Omental fat pad (tissue), 4 donors: Measurements from ENCODE around the gene MSI1. TPM values are rescaled to one million over a fixed set of nuclear protein-coding genes. Genes with fewer than 3 reads are reported as not detected.

Experiments used
- ATAC-seq: fragments of 150-250 bp; one replicate; pipeline ENCODE4 v1.9.1; 2016; ENCODE audit warnings: mild to moderate bottlenecking, moderate library complexity; ENCODE audit not compliant: low FRiP score
- DNase-seq: peaks from one replicate; pipeline ENCODE4 v3.0.0-alpha.2; 2019; ENCODE audit warnings: low spot score
- CTCF ChIP-seq, 3 donors: fragments of 450-650 bp; IDR thresholded peaks; one replicate each; pipeline ENCODE4 v1.5.1; 2016 to 2017; ENCODE audit warnings: antibody characterized with exemption in 3 of 3, mild to moderate bottlenecking in 3 of 3, moderate library complexity in 2 of 3
- total RNA-seq, 4 donors: library from RNA; depleted of rRNA; stranded (reverse); fragments of >200 nt; gene quantifications; one replicate each; pipeline ENCODE4 v1.1.0, GENCODE V29; 2016

MSI1 gene
- total RNA-seq, 4 donors from 2014 or later: 0.13 to 2.0 (median 0.37) TPM; not detected in 1

DNA sequence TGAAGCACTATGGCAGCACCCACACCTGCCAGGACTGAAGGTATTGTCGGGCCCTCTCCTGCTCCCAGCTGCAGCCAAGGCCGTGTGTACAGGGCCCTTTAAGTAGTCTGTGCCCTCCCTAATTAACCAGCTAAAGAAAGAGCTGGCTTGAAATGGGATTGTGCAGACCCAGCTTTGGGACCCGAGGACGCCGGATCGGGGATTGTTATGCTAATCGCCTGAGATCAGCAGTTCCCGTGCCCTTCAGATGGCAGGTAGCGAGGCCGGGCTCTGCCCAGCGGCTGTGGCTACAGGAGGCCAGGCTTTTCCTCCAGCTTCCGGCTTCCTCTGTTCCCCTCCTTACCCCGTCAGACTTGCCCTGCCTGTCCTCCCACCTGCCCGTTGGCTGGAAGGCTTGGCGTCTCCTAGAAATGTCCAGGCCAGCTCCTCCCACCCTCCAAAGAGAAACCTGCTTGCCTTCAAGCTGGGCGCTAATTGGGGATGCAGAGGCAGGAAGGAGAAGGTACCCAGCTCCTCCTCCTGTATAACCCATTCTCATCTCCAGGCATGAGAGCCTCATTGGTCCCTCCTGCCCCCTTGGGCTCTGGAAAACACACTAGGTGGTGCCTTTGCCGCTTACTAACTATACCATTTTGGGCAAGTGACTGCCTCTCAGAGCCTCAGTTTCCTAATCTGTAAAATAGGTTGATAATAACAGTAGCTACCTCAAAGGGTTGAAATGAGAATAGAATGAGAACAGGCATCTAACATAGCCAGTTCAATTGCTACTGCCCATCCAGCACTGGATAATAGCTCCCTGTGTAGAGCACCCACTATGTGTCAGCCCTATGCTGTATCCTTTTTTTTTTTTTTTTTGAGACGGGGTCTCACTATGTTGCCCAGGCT lies 25.8 kb upstream of the MSI1 start:
- TF ChIP-seq CTCF (IDR thresholded peaks at IDR 0.05): no peak
- no peak for DNase-seq
- ATAC-seq: peak; percentile 77

DNA sequence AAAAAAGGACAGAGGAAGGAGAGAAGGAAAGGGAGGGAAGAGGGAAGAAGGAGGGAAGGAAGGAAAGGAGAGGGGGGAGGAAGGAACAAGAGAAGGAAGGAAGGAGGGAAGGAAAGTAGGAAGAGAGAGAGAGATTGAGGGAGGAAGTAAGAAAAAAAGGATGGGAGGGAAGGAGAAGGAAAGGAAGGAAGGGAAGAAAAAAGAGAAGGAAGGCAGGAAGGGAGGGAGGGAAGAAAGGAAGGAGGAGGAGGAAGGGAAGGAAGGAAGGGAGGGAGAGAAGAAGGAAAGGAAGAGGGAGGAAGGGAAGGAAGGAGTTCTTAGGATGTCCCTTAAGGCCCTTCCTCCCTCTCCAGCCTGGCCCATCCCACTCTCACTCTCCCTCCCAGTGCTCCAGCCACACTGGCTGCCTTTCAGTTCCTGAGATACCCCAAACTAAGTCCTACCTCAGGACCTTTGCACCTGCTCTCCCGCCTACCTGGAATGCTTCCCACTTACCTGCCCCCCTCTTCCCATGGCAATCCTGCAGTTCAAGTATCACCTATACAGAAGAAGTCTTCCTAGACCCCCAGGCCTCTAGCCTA lies 21.7 kb upstream of the MSI1 start:
- ATAC-seq (no peak), DNase-seq (no peak)
- TF ChIP-seq CTCF (IDR thresholded peaks at IDR 0.05): no peak

GRCh38 chr12:120388691-120389481 lies 19.9 kb upstream of the MSI1 start:
- TF ChIP-seq CTCF (IDR thresholded peaks at IDR 0.05): no peak
- DNase-seq: no peak
- ATAC-seq: no peak

GRCh38 chr12:120381752-120382419 lies 12.9 kb upstream of the MSI1 start:
- no peak for DNase-seq
- peak; percentile 77 for ATAC-seq
- TF ChIP-seq CTCF (IDR thresholded peaks at IDR 0.05): no peak

DNA sequence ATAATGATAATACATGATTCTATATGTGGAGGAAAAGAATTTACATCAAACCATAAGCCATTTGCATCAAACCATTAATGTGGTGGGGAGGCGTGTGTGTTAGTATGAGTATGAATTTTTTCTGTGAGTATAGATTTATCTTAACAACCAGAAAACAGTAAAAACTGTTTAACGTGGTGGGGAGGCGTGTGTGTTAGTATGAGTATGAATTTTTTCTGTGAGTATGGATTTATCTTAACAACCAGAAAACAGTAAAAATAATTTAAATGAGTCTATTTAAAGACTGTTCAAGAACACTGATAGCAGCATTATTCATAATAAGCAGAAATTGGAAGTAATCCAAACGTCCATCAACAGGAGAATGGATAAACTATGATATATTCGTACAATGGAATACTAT lies 9.1 kb upstream of the MSI1 start:
- DNase-seq (no peak), ATAC-seq (no peak)
- no peak for TF ChIP-seq CTCF (IDR thresholded peaks at IDR 0.05)

DNA sequence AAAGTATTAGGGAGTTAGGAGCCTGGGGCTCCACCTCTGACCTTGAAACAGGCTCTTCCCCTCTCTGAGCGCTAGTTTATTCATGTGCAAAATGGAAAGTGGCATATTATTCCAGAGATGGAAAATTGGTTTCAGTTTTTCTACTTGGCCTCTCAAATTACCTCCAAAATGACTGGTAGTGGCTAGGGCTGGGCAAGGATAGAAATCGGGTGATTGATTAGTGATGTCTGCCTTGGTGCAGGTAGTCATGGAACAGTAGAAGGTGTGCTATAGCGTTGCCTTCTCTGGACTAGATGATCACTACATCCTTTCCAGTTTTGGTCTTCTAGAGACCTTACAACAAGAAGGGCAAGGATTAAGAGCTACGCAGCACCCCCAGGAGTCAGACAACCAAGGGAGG lies 8.6 kb upstream of the MSI1 start:
- DNase-seq: no peak
- ATAC-seq: no peak
- no peak for TF ChIP-seq CTCF (IDR thresholded peaks at IDR 0.05)
